Mucosa of gallbladder (tissue), 1 donor: ENCODE measurements around the gene ALX3. TPM values are rescaled to one million over a fixed set of nuclear protein-coding genes. Genes with fewer than 3 reads are reported as not detected.
A peak's percentile ranks its signal among the peaks of the same experiment; 100 is the strongest.
"Not testable (repeated sequence)": the region's sequence is repeated elsewhere in the genome, so short reads cannot be mapped to it uniquely, and the experiment has no call there.

Experiments
- DNase-seq: peaks from one replicate; pipeline ENCODE4 v3.0.0-alpha.2; 2020; ENCODE audit warnings: low spot score
- total RNA-seq: library from RNA; stranded (reverse); gene quantifications from one replicate; pipeline ENCODE4 v1.2.1, GENCODE V29; 2021
- donor health status: DM: no; HTN: no; CAD: no.

ALX3 gene
- total RNA-seq, 1 donor from 2014 or later: not detected

DNA sequence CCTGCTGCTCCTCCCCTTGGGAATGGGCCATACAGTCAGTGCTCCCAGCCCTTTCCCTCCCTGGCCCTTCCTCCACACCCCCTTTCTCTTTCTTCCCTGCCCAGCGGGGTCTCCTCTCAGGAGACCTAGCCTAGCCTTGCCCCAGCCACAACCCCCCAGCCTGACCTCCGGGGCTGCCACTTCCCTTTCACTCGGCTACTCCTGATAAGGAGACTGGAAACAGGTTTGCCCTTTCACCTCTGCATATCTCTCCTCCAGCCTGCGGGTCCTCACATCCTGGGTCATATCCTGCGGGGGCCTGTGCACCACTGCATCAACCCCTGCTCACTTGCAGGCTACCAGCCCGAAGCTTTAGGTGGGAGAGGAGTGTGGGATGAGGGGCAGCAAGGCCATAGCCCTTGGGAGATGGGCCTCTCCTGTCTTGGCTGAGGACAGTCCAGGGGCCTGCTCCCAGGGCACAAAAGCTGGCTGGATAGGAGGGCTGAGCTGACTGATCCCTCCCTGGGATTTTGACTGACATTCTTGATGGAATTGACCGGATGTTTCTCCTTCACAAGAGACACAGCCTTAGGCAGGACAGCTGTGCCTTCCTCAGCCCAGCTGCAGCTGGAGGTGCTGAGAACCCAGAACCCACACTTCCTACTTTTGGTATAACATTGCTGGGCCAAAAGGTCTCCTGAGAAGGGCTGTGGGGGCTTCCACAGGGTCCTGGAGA, 19.2 kb upstream of the ALX3 start:
- DNase-seq: no peak

DNA sequence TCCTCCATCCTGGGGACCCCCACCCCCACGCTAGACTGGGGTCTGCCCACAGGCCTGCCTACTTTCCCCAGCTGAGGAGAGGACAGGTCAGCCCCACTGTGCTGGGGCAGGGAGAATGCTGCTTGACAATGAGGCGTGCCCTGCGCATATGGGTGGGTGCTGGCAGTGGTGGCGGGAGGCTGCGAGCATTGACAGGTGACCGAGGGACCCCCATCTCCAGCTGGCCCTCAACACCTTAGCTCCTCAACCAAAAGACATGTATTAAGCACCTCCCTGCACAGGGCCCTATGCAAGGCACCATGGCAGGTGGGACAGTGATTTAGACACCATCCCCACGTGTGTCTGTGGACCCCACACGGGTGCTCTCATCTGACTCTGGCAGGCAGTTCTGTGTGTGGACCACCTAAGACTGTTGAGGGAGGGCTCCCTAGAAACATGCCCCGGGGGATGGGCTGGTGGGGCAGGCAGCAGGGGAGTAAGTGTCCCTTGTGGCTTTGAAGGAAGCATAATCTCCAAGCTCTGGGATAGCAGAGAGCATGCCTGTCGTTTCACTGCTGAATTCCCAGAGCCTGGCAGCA, 18.4 kb upstream of the ALX3 start:
- DNase-seq: no peak

DNA sequence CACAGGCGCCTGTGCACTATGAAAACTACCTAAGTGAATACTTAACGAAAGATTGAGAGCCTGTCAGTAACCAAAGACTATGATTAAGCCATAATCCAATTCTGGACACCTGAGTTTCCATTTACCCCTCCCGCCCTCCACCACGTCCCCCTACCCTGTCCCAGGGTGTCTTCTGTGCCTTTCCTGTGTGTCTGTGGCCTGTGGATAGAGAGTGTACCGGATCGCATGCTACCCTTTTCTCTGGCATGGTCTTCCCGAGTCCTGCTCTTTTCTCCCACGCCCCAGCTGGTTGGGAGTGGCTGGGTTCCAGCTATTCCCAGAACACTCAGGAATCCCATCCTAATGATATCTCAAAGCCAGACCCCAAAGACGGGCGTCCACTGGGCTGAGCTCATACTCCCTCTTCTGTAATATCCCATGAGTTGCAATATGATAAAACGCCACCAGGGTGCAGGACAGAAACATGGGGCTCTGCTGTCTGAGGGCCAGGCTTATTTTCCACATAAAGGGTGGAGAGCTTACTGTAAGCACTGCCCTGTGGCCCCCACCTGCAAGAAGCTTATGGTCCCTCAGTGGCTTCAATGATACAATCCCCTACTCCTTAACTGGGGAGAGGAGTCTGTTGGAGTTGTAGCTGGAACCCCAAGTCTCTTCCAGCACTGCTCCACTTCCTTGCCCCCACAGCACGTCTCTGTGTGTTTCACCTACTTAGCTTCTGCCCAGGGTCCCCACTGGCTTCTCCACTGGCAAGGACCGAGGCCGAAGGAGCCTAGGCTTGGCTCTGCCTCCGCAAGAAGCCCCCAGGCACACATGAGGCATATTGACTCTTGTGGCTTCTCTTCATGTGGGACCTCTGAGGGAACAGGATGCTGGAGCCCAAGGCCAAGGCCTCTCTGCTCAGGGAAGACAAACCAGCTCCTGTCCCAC, 17.6 kb upstream of the ALX3 start:
- DNase-seq: peak; percentile 52

DNA sequence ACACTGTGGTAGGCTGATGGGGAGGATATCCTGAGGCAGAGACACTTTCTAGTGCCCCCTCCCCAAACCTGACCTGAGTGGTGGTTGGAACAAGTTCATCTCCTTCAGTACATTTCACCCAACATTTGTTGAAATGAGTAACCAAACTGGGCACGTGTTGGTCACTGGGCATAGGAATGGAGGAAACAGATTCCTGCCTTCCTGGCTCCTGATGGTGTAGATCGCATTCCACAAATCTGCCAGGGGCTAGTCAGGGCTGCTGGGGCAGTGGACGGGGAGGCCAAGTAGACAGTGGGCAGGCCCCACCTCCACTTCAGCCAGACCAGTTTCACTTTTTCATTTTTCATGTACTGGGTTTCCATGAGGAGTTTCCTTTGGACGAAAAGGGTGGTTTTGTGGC, 16.5 kb upstream of the ALX3 start:
- no peak for DNase-seq

DNA sequence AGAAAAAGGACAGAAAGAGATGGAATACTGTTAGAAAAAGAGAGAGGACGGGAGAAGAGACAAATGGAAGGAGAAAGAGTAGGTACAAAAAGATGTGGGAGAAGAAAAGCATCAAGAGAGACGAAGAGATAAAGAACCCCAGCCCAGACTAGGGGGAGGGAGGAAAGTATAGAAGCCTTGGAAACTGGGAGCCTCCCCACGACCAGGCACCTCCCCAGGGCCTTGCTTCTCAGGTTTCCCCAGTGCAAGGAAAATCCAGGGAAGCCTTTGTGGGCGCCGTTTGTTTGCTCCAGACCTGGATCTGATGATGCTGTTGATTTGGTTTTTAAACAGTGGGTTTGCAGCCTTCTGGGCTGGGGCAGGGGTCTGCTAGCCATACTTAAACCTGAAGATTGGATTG, 15.2 kb upstream of the ALX3 start:
- no peak for DNase-seq

DNA sequence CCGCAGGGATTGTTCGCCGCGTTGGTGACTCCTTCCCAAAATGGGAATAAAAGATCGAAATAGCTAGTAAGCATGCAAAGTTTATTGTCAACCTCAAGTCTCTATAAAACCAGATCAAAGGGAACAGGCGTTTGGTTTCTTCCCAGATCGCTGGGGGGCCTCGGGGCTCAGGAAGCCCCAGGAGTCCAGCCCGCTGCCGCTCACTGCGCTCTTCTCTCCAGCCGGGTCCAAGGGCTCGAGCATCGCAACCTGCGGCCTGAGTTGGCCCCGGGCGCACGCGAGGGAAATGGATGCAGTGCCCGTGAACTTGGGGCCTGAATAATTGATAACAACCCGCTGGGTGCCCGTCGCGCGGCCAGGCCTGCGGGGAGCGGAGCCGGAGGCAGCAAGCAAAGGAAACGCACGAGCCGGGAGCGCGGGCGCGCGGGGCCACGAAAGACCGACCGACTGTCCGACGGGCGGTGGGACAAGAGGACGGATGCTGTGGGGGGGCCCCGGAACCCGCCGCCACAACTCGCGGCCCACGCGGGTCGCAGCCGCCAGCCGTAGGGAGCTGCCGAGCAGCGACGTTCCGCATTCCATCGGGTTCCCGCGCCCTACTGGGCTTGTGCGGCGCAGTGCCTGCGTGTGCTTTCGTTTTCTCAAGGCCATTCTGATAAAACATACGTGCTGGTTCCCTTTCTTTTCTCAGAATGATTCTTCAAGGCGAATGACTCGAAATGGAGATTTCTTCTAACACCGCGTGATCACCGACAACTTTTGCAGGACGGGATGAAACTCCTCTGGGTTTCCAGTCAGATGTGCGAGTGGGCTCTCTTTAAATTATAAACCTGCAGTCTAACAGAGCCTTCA, 14.0 kb upstream of the ALX3 start:
- DNase-seq: peak; percentile 52

DNA sequence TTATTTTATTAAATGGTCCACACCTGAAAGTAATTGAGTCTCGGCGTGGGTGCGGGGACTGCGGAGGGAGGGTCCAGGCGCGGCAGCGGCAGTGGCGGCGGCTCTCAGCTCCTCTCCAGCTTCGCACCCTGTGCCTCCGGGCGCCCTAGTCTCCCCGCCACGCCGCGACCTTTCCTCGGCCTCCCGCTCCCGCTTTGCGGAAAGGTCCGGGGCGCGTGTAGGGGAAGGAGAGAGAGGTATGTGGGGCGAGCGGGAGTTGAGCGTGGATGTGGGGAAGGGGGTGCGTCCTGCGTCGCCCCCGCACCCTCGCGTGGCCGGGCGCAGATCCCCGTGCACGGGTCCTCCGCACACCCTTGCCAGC, 13.4 kb upstream of the ALX3 start:
- no peak for DNase-seq

DNA sequence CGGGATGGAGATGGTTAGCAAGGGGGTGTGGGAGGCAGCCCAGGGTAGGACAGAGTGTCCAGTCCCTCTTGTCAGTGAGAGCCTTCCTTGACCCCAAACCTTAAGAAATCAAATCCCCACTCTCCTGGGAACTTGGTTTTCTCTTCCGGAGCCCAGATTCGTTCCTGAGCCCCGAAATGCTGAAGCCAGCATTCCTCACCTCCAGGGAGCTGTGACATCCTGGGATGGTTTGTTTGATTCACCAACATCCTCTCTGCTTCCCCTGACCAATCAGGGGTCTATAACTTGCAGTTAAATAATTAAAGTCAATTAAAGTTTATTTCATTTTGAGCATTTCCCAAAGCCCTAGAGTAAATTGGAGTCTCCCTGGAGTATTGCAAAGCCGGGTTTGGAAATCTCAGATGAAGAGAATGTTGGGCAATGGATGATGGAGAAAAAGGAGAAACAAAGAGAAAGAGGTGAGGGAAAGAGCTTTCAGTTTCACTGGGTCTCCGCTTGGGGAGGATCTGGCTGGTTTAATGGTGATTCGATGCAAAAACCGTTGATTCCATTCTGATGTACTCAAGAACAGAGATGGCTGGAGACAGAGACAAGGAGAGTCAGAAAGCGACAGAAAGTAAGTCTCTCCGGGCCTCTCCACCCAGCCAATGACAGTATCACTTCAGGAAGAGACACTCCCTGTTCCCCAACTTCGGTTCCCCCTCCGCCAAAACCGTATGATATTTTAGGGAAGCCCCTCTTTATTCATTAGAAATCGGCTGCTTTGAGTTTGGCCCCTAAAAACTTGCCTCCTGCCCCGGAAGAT, 12.8 kb upstream of the ALX3 start:
- DNase-seq: no peak

DNA sequence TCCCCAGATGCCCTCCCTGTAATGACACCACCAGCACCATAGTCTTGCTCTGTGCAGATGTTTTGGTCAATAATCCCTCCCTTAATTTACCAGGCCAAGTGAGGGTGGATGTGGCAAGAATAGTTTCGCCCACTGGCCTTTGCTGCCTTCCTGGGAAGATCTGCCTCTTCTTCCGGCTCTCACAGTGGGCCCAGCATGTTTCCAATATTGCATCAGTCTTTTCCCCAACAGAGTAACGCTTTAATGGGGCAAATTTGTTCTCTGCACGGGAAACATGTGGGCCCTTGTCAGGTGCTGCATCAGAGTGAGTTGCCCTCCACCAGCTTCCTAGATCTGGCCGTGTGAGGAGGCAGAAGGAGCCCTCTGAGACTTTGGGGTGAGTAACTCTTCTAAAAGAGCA, 12.0 kb upstream of the ALX3 start:
- DNase-seq: no peak

DNA sequence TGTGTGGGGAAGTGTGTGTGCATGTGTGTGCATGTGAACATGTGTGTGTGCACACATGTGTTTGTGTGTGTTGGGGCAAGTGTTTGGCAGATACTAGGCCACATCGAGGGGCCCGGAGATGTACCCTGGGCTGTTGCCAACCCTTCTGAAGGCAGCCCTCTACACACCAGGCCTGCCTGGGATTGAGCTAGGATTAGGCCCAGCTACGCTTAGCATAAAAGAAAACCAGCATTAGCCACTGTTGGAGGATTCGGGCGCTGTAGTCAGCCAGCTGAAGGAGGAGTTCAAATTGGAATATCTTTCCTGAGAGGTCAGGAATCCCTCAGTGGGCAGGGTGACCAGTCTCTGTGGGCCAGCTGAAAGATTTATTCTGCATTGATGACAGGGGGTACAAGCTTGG, 10.6 kb upstream of the ALX3 start:
- DNase-seq: no peak

DNA sequence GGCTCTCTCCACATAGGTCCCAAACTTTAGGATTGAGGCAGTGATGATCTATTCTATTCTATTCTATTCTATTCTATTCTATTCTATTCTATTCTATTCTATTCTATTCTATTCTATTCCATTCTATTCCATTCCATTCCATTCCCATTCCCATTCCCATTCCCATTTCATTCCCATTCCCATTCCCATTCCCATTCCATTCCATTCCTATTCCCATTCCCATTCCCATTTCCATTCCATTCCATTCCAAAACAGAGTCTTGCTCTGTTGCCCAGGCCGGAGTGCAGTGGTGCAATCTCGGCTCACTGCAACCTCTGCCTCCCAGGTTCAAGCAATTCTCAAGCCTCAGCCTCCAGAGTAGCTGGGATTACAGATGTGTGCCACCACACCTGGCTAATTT, 9.5 kb upstream of the ALX3 start:
- not testable (repeated sequence) for DNase-seq

DNA sequence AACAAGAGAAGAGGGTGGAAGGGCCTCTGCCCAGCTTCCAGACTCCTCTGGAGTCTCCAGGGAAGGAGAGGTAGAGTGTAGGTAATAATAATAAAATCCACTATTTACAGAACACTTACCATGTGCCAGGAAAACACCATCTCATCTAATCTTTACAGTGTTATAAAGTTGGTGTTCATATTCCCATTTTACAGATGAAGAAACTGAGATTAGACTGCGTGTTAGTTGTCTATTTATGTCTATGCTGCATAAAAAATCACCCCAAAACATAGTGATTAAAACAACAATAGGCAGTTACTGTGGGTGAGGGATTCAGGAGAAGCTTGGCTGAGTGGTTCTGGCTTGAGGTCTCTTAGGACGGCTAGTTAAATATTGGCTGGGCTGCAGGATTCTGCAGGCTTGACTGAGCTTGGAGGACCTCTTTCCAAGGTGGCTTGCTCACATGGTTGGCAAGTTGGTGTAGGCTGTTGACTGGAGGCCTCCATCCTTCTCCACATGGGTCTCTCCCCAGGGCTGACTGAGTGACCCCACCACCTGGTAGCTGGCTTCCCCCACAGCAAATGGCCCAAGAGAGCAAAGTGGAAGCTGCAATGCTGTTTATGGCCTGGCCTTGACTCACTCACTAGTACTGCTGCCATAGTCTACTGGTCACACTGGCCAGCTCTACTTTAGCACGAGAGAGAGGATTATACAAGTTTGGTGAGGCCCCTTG, 6.5 kb upstream of the ALX3 start:
- DNase-seq: no peak

DNA sequence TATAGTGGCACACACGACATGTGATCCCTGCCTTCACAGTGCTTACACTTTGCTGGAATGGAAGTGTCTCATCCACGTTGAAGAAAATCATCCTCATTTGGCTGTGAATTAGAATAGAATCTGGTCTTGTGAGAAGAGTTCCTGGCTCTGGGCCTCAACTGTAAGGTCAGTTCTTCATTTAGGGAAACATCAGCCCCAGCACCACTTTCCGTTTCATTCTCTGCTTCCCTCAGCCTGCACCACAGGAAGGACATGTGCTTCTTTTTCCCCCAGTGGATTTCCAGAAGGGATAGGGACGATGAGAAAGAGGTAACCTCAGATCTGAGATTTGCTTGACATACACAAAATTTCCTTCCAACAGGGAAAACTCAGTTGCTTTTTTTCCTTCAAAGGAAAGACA, 3.7 kb upstream of the ALX3 start:
- DNase-seq: no peak

DNA sequence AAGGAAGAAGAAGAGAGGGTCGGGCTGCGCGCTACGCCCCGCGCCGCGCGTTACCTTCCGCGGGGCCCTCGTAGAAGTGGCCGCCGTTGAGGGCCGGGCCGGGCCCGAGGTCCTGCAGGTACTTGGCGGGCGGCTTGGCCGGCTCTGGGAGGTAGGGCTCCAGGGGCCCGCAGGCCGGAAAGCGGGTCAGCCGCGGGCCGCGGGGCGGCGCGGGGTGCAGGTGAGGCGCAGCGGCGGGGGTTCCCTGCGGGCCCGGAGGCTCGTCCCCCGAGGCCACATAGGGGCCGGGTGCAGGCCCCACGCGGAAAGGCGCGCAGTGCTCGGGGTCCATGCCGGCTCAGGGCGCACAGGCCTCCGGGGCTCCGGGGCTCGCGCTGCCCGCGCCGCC, 196 bp downstream of the ALX3 start:
- no peak for DNase-seq

DNA sequence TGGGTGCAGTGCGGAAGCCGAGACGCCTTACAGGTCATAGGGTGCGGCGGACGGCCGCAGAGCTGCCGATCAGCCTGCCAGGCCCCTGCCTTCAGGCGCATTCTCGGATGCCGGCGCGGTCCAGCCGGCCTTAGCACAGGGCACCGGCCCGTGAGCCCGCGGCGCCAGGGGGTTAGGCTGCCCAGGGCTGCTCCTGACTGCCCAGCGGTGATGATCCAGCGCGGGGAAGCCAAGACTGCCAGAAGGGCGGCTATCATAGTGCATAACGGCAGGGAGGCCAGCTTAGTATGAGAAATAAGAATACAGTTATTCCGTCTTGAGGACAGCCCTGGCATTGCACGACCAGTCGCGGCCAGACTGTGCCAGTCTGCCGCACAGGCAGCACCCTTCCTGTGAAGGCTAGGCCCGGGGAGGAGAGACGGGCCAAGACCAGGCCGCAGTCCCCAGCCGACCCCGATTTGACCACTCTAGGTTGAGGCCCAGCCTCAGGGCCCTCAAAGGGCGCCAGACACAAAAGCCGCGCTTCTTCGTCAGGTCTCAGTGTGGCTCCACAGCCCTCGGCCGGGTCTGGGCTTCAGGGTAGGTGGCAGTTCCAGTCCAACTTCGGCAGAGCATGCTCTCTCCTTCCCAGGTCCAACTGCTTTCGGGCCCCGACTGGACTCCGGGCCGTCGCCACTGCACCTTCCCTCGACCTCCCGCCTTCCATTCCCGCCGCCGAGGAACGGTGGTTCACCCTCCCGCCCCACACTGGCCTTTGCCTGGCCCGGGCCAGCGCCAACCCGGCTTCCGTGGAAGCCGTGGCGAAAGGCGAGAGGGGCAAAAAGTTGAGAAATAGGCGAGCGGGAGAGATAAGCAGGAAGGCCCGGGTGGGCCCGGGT, 829 bp downstream of the ALX3 start:
- no peak for DNase-seq

DNA sequence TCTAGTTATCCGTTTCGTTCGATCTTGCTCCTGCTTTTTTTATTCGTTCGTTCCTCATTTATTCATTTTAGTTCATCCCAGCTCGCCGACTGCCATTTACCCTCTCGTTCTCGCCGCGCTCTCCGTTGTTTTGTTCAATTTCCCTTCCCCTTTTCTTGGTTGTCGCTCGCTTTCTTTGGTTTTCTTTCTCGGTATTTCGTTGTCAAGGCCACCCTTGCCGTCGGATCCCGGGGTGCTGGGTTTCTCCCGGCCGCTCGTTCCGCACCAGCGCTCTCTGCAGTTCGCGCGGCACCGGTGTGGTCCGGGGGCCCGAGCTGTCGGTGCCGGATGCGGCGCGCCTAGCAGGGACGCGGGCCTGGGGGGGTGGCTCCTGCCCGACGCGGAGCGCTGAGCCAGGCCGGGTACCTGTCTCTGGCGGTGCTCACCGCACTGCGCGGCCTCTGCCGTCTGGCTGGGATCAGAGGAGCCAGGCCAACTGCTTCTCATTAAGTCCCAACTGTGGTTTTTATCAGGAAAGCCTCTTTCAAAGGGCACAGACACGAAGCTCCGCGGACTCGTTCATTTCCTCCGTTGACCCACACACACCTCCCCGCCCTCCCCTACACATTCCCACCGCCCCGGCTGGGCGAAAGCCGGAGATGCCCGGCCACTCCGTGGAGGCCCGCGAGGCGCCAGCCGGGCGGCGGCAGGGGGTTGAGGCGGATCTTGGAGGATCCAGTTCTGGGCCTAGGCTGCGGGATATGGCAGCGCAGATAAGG, 1.6 kb downstream of the ALX3 start:
- DNase-seq: no peak

DNA sequence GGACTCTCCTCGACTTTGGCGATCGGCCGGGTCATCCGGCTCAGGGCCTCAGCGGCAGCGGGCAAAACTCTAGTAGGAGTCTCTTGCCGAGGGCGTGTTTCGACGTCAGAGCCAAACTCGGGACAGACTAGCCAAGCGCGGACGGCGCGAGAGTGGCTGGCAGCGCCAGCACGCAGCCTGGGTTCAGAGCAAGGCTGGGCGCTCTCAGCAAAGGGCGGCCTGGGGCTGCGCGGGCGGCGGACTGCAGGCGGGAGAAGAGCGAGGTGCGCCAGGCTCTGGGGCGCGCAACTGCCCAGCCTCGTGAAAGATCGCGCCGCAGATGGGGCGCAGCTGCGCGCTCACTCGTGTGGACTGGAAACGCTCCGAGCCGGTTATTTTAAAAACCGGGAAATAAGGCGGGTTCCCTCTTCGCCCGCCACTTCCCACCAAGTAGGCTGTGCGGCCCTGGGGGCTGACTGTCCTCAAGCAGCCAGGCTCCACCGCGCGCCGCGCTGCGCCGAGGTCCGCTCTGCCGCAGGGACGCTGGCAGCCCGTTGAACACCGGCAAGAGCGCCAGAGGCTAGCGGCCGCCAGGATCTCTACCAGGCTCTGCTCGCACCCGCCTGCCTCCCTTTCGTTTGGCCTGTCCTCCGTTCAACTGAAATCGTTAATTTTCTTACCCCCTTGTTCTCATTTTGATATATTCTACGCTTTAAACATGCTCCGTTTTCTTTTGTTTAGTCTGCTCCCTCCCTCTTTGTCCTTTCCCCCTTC, 2.4 kb downstream of the ALX3 start:
- DNase-seq: no peak

DNA sequence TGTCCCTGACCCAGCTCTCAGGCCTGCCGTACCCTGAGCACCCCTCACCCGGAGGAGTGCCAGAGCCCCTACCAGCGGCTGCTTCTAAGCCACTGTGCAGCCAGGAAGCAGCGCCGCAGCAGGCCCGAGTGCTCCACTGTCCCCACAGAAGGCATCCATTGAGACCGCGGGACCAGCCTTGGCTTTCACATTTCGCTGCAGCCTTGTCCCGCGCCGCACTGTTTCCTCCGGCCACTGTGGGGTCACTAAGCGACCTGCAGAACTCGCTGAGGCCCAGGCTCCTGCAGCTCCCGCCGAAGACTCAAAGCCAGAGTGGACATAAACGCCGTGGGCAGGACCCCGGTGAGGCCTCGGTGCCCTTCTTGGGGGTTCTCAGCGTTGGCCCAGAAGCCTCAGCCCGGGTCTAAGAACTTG, 3.0 kb downstream of the ALX3 start:
- DNase-seq: no peak
